ENCODE results near the gene PDZD4.

GRCh38 chrX:153873282-153874084 lies 43.1 kb upstream of the PDZD4 start:
- no peak for TF ChIP-seq POLR2A (IDR thresholded peaks at IDR 0.05; ENCODE audit: low read depth, low read length)
- no peak for TF ChIP-seq TAF1 (IDR thresholded peaks at IDR 0.05; ENCODE audit: low read depth, low read length)
- TF ChIP-seq POLR2AphosphoS5 (IDR thresholded peaks at IDR 0.05; ENCODE audit: low read depth, low read length): no peak
- no peak for TF ChIP-seq POU2F2 (IDR thresholded peaks at IDR 0.05; ENCODE audit: low read depth, low read length)

Data from GM12891 (cell line).